BE2C (cell line): ENCODE data around the gene SHBG.
A peak's percentile ranks its signal among the peaks of the same experiment; 100 is the strongest.

Experiments
- DNase-seq: peaks from one replicate; pipeline ENCODE4 v3.0.0-alpha.2; 2020
- H3K27me3 ChIP-seq: fragments of 250-450 bp; sonication (Bioruptor Pico); 2 replicates; pipeline ENCODE4 v1.5.1; 2020; ENCODE audit warnings: mild to moderate bottlenecking
- H3K36me3 ChIP-seq: fragments of 250-450 bp; sonication (Bioruptor Pico); 2 replicates; pipeline ENCODE4 v1.5.1; 2020; ENCODE audit warnings: mild to moderate bottlenecking
- H3K4me1 ChIP-seq: fragments of 250-450 bp; sonication (Bioruptor Pico); 2 replicates; pipeline ENCODE4 v1.5.1; 2020
- H3K4me3 ChIP-seq: 2 replicates; pipeline ENCODE4 v1.5.1; 2011; ENCODE audit warnings: low read depth, low read length
- H3K9me3 ChIP-seq: fragments of 250-450 bp; sonication (Bioruptor Pico); 2 replicates; pipeline ENCODE4 v1.5.1; 2020
- CTCF ChIP-seq: IDR thresholded peaks from 2 replicates; pipeline ENCODE4 v1.5.1; 2012; ENCODE audit warnings: mild to moderate bottlenecking, low read depth, low read length

Gene SHBG

DNA sequence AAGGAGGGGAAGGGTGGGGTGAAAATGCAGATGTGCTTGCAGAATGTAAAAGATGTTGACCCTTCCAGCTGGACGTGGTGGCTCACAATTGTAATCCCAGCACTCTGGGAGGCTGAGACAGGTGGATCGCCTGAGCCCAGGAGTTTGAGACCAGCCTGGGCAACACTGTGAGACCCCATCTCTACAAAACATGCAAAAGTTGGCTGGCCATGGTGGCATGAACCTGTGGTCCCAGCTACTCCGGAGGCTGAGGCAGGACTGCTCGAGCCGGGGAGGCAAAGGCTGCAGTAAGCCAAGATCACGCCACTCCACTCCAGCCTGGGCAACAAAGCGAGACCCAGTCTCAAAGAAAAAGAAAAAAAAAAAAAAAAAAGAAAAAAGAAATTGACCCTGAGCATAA, 38.5 kb downstream of the SHBG start:
- no peak for DNase-seq
- no peaks in the 10 kb centered on the region for H3K27me3 ChIP-seq
- no peak overlapping the region for H3K4me3 ChIP-seq
- no peaks in the 10 kb centered on the region for H3K9me3 ChIP-seq
- no peaks in the 10 kb centered on the region for H3K4me1 ChIP-seq
- peaks cover 10% of the 10 kb centered on the region for H3K36me3 ChIP-seq
- TF ChIP-seq CTCF = no peak

DNA sequence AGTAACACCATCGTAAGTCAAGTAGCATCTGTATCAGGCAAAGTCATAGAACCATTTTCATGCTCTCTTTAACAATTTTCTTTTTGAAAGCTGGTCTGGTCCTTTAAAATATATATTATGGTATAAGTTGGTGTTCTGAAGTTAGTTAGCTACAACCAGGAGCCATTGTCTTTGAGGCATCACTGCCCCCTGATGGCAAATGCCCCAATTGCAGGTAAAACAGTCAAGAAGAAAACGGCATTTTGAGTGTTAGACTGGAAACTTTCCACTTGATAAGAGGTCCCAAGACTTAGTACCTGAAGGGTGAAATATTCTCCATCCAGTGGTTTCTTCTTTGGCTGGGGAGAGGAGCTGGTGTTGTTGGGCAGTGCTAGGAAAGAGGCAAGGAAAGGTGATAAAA, 43.3 kb downstream of the SHBG start:
- H3K36me3 ChIP-seq = peaks cover 24% of the 10 kb centered on the region
- DNase-seq = no peak
- H3K4me1 ChIP-seq = no peaks in the 10 kb centered on the region
- no peaks in the 10 kb centered on the region for H3K27me3 ChIP-seq
- H3K9me3 ChIP-seq = no peaks in the 10 kb centered on the region
- peak; percentile 57 for TF ChIP-seq CTCF
- no peak overlapping the region for H3K4me3 ChIP-seq

- TF ChIP-seq CTCF = no peak
- Histone ChIP-seq H3K9me3 (no peaks in the 10 kb centered on the region), H3K27me3 (no peaks in the 10 kb centered on the region), H3K4me3 (no peak overlapping the region), H3K36me3 (peaks cover 24% of the 10 kb centered on the region), H3K4me1 (no peaks in the 10 kb centered on the region)
- no peak for DNase-seq
Observed at GRCh38 chr17:7674934-7675333, 45.0 kb downstream of the SHBG start.

DNA sequence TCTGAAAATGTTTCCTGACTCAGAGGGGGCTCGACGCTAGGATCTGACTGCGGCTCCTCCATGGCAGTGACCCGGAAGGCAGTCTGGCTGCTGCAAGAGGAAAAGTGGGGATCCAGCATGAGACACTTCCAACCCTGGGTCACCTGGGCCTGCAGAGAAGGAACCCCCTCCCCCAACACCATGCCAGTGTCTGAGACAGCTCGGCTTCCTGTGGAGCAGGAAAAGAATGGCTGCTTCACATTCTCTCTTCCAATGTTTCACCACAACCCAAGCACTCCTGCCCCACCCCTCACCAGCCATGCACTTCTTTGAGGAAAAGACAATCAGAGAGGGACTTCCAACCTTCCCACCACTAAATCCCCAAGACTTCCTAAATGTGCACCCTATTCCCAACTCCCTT, 46.6 kb downstream of the SHBG start:
- no peaks in the 10 kb centered on the region for H3K4me1 ChIP-seq
- no peak for DNase-seq
- no peak for TF ChIP-seq CTCF
- peaks cover 19% of the 10 kb centered on the region for H3K36me3 ChIP-seq
- H3K4me3 ChIP-seq = no peak overlapping the region
- H3K9me3 ChIP-seq = no peaks in the 10 kb centered on the region
- H3K27me3 ChIP-seq = no peaks in the 10 kb centered on the region

GRCh38 chr17:7677388-7678067, 47.6 kb downstream of the SHBG start:
- TF ChIP-seq CTCF = no peak
- Histone ChIP-seq H3K4me1 (no peaks in the 10 kb centered on the region), H3K4me3 (no peak overlapping the region), H3K9me3 (no peaks in the 10 kb centered on the region), H3K27me3 (no peaks in the 10 kb centered on the region), H3K36me3 (peaks cover 19% of the 10 kb centered on the region)
- no peak for DNase-seq
